Limb (tissue), 2 donors: Measurements from ENCODE around the gene FCSK.
"Not testable (repeated sequence)": the region's sequence is repeated elsewhere in the genome, so short reads cannot be mapped to it uniquely, and the experiment has no call there.

Experiments used
- DNase-seq, 2 donors: peaks; one replicate each; pipeline ENCODE4 v3.0.0-alpha.2; 2016; ENCODE audit errors: extremely low spot score in 2 of 2

FCSK gene

DNA sequence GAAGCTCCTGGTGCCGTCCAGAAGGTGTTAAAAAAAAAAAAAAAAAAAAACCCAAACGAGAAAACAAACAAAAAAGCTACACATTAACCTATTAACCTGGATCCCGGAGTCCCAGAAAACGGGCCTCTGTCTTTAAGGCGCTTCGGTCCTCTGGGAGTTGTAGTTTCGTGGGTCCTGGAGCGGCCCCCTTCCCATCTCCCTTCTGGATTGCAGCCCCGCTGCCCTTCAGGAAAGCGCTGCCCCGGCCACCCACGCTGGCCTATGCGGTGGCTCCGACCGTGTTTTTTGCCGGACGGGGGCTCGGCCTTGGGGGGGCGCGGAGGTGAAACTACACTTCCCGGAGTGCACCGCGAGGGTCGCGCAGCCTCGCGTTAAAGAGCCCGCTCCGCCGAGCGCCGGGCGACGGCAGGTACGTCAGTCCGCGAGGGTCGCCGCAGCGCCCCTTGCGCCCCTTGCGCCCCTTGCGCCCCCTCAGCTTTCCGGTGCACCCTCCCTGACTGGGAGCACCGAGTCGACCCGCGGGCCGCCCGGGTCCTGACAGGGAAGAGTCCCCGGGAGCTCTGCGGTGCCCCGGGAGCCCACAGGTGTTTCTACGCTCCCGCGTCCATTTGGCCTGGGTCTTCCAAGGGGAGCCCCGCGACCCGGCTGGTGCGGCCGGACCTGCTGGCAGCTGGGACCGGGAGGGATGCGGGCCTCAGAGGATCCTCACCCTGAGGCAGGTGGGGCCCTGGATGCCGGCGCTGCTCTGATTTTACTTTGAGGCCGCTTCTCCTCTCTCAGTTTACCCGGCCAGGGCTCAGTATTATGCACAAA lies at the start of gene FCSK:
FCSK (plus strand) TSS at position 374 of the 813 bp plus-strand sequence. CDS start 8,596 bp downstream, outside the sequence.
- peak; percentile 84 to 87 for DNase-seq

DNA sequence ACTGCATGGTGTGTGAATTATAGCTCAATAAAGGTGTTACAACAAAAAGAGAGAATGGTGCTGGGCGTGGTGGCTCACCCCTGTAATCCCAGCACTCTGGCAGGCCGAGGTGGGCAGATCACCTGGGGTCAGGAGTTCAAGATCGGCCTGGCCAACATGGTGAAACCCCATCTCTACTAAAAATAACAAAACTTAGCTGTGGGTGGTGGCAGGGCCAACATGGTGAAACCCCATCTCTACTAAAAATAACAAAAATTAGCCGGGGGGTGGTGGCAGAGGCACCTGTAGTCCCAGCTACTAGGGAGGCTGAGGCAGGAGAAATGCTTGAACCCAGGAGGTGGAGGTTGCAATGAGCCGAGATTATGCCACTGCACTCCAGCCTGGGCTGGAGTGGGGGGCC lies 48.3 kb upstream of the FCSK start:
- not testable (repeated sequence) for DNase-seq

GRCh38 chr16:70407811-70408274 lies 46.6 kb upstream of the FCSK start:
- no peak for DNase-seq

DNA sequence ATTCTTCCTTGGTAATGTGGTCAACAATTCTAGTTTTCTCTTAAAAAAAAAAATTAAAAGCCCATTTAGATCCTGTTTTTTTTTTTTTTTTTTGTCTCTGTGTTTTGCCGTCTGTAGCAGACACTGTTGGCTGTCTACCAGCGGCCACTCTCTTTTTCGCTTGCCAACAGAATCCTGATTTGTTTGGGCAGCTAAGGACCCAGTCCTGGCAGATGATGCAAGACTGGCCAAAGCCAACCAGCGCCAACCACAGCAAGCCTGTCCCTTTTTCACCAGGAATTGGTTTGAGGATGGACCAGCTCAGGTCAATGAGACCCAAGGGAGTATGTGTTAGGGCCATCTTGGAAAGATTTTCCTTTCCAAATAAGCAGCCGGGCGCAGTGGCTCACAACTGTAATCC lies 43.7 kb upstream of the FCSK start:
- DNase-seq = no peak

- no peak for DNase-seq
Observed at GRCh38 chr16:70412385-70412784, 42.0 kb upstream of the FCSK start.

GRCh38 chr16:70413572-70413971 lies 40.8 kb upstream of the FCSK start:
- DNase-seq = not testable (repeated sequence)

- no peak for DNase-seq
Observed at GRCh38 chr16:70416748-70417616, 37.4 kb upstream of the FCSK start.

GRCh38 chr16:70417661-70418060 lies 36.7 kb upstream of the FCSK start:
- DNase-seq = no peak

GRCh38 chr16:70418274-70418992 lies 36.0 kb upstream of the FCSK start:
- DNase-seq = no peak

DNA sequence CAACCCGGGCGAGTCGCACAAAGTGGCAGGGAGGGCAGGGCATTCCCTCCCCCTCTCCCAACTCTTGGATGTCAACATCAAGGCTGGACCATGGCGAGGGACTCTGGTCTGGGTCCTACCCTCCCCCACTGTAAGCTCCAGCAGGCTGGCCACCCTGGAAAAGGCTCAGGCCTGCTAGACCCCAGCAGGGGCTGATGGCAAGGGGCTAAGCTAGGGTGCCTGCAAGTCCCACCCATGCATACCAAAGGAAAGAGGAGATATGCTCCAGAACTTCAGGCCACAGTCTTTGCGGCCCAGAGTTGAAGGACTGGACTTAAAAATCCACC lies 35.4 kb upstream of the FCSK start:
- no peak for DNase-seq

DNA sequence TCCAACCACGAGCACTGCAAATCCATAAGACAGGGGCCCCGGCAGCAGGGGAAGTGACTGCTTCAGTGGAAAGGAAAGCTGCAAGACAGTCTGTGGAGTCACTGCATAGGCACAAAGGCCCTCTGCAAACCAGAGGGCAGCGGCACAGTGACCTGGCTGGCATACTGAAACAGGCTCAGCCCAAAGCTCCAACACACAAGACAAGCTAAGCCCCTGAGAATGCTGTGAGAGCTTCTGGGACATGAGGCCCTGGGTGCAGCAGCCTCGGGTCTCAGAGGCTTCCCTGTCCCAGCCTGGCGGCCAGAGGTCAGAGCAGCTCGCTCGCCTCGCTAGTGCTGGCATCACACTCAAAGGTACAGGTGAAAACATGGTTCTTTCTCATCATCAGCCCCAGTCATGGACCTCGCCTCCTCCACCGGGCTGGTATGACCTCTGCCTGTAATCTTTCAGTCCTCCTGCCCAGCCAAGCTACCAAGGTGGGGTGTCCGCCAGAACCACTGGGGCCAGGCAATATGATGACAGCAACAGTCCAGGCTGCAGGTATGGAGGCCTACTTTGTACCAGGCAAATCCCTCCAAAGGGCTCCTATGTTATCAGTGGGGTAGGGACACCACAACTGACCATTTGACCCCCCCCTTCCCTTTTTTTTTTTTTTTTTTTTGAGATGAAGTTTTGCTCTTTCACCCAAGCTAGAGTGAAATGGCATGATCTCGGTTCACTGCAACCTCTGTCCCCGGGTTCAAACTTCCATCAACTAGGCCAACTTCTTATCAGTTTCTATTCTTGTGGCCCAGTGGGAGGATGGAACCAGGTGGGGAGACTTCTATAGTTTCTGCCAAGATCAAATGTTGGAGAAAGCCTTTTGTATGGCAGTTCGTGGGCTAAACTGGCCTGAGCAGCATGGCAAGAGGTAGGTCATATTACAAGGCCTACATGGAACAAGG lies 34.7 kb upstream of the FCSK start:
- no peak for DNase-seq

DNA sequence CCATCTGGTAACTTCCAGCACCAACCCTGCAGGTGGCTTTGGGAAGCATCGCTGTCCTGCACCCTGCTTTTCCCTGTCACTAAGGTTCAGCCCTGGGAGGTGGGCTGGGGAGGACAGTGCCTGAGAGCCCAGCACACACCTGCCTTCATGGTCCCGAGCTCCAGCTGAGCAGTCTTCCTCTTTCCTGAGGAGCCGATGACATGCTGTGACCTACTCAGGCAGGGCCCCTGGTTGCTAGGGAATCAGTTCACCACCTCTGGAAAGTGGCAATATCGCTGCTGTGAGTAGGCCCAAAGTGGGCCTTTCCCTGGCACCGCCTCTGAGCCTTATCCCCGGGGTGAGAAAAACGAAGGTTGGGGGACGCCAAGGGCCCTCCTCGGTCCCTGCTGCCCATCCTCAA lies 33.4 kb upstream of the FCSK start:
- DNase-seq = no peak

DNA sequence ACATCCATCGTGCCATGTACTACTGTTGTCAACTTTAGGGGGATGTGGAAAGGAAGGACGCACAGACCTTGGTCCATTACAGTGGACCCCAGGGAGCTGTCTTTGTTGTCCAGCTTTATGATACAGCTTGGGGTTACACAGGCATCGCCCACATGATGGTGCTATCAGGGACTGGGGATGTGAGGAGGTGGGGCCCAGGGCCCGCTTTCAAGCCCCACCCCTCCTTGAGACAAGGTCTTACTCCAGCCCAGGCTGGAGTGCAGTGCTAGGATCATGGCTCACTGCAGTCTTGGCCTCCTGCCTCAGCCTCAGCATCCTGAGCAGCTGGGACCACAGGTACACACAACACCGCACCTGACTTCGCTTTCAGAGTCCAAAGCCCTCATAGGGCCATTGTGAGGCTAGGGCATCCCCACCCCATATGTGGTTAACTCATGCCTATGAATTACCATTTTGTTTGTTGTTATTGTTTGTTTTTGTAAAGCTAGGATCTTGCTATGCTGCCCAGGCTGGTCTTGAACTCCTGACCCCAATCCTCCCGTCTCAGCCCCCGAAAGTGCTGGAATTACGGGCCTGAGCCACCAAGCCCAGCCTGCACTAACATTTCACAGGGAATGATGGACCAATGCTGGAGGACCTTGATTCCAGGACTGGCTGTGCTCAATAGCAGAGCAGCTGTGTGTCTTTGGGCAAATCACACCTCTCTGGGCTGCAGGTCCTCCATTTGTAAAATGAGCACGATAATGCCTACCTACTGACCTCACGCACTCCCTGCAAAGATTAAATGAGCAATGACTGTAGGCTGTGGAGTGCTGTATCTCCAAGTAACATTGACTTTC lies 32.7 kb upstream of the FCSK start:
- no peak for DNase-seq

GRCh38 chr16:70422543-70422942 lies 31.9 kb upstream of the FCSK start:
- DNase-seq = no peak

DNA sequence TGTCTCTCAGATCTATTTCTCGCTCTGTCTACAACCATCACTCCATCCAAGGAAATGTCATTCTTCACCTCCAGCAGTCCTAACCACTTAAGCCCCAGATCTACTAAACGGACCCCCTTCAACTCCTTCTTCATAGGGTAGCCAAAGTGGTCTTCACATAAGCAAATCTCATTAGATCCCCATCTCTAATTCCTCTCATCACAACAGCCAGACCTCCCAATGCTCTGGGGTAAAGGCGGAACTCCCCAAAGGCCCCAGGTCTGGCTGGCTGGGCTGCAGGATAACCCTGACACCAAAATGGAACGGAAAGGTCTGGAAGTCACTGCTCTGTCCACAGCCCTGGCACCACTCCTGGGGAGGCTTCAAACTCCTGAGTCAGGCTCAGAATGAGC lies 26.6 kb upstream of the FCSK start:
- no peak for DNase-seq

GRCh38 chr16:70428178-70428998 lies 26.0 kb upstream of the FCSK start:
- peak; percentile 83 to 87 for DNase-seq

DNA sequence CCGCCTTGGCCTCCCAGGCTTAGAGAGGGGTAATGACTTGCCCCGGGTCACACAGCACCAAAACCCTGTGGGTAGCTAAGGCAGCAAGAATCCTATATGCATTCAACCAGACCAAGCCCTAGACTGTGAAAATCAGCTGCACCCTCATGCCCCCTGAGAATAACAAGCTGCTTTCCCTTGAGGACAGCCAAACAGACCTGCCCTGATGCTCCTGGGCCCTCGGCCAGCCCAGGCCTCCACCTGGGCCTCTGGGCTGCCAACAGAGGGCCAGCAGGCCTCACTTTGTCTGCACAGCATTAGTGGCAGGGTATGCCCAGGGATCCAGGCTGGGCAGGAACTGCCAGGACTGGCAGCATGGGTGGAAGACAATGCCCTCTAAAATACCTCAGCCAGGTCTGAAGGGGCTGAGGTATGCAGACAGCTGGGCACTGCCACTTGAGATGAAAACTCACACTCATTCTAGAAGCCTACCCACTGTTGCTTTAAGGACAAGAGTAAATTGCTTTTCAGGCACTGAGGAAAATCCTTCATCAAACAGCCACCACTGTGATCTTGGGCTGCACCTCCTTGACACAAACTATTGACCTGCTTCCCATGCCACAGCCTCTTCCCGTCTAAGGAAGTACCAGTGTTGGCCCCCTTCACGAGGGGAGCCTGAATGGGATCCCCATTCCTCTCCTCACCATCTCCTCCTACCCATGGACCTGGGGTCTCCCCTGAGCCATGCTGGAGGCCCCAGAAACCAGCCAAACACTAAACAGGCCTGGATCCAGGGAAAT lies 24.3 kb upstream of the FCSK start:
- DNase-seq = no peak
